Heart left ventricle (tissue), 13 donors: ENCODE measurements around the gene RAB3C.
"Not testable (repeated sequence)": the region's sequence is repeated elsewhere in the genome, so short reads cannot be mapped to it uniquely, and the experiment has no call there.

ENCODE experiments used
- CTCF ChIP-seq, 12 donors: fragments of 200-600 bp; sonication (generic) in 4 of 12; IDR thresholded peaks; one replicate each; pipeline versions ENCODE4 v1.5.0 to v1.8.0; 2018 to 2022; ENCODE audit warnings: antibody characterized with exemption in 12 of 12, mild to moderate bottlenecking in 5 of 12
- POLR2A ChIP-seq, 2 donors: fragments of 450-650 bp; IDR thresholded peaks; one replicate each; pipeline ENCODE4 v1.6.1; 2017; ENCODE audit warnings: antibody characterized with exemption in 2 of 2, mild to moderate bottlenecking in 2 of 2, moderate library complexity in 2 of 2
- donor health status: ischemic (EF 13 %, LVEDD 7.1; RV severe dilation, severe dysfunction).
- donor health status: DM: no; HTN: yes; CAD: no.
- donor health status: DM: no; HTN: no; CAD: no.
- donor health status: ischemic (EF 25% LVEDD 6.9; RV normal size, moderate dysfunction).
- donor health status: ischemic (EF 25% LVEDD 5.7; RV mildly dilated, moderate dysfunction).
- donor health status: ischemic (EF 35%, LVEDD 5.7; RV mildly dilated, moderate dysfunction).
- donor health status: nonischemic (EF 11% LVEDD 7.7; RV severe dilation, severe dysfunction).
- donor health status: DM: yes; HTN: yes; CAD: no.
- donor health status: PGD.
- donor health status: ischemic (EF 29% LVEDD 5.4; RV normal size, mild dysfunction).
- donor health status: nonischemic (EF 23%, LVEDD 6.1; RV moderate dilation, normal function).

DNA sequence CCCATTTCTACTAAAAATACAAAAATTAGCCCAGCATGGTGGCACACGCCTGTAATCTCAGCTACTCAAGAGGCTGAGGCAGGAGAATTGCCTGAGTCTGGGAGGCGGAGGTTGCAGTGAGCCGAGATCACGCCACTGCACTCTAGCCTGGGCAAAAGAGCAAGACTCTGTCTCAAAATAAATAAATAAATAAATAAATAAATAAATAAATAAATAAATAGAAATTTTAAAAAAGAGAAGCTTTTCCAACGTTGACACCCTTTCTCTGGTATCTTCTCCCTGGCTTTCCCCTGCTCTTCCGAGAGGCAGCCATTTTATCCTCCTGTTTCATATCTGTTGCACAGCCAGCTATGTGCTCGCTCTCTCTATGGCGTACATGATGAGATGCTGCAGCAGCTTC is 127.5 kb downstream of the RAB3C start:
- not testable (repeated sequence) for TF ChIP-seq CTCF, POLR2A (IDR thresholded peaks at IDR 0.05)
